GM21360 (cell line): ENCODE results near the gene EYS.

Experiments used
- ATAC-seq: cut with Tn5 transposase; IDR thresholded peaks from one replicate; pipeline ENCODE4 v1.9.1; 2021; ENCODE audit warnings: mild to moderate bottlenecking, moderate library complexity; ENCODE audit not compliant: unreplicated experiment

EYS gene

DNA sequence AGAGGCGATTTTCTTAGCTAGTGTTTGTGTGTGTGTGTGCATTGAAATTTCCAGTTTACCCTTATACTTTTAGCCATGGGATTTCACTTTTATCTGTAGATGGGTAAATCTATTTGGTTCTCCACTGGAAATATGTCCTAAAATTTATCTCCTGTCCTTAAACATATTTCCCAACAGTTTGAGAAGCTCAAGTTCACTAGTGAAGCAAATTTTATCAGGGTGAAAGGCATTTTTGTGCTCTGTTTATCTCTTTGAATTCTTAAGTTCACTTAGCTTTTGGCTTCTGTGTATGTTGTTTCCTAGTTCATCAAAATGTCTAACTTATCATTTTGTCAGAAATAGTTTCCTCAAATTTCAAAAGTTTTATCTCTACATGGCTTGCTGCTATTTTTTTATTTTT lies 1509.8 kb downstream of the EYS start:
- no peak for ATAC-seq

DNA sequence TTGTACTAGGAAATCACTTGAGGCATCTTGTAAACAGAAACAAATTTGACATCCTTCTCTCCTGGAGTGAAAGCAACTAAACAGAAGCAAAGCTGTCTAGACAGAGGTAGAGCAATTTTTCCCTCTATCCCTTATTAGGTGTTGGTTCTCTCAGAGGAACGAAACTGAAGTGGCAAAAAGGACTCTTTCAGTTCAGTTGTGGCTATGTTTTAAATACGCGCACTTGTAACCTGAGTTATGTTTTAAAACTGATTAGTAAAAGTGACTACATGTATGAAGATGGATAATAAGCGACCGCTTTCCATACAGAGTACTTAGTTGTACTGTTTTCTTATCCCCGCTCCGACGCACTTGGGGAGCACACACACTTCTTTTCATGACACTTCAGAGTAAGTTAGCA lies 1520.4 kb downstream of the EYS start:
- ATAC-seq, result no peak

GRCh38 chr6:64185621-64186020 lies 1521.4 kb downstream of the EYS start:
- no peak for ATAC-seq

DNA sequence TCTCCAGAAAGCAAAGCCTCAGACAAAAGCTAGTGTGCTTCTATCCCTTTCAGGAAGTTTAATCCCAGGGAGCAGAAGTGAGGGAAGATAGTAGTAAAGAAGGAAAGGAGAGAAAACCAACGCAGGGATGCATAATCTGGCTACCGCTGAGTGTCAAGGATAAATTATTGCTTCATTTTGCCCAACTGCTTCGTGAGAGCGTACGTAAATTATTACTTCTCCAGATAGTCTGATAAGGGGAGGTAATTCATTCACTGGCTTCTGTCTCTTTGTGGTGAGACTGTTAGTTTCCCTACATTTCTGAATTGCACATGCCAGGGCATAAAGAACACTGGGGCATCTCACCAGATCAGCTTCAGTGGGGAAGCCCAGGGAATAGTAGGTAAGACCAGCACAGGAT lies 1531.7 kb downstream of the EYS start:
- ATAC-seq, result no peak

DNA sequence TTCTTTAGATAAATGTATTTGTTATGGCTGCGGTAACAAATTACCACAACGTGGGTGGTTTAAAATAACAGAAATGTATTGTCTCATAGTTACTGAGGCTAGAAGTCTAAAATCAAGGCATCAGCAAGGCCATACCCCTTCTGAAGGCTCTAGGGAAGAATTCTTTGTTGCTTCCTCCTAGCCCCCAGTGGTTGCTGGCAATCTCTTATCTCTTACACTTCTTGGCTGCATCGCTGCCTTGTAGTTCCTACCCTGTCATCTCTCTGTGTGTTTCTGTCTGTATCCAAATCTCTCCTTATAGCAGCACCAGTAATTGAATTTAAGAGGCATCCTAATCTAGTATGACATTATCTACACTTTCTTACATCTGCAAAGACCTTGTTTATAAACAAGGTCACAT lies 1536.7 kb downstream of the EYS start:
- no peak for ATAC-seq

- no peak for ATAC-seq
These were observed 1546.5 kb downstream of the EYS start for GRCh38 chr6:64160486-64160885.

- ATAC-seq, result no peak
These were observed 1552.0 kb downstream of the EYS start for GRCh38 chr6:64155063-64155462.

- no peak for ATAC-seq
These were observed 1560.2 kb downstream of the EYS start for GRCh38 chr6:64146876-64147275.

- no peak for ATAC-seq
These were observed 1560.9 kb downstream of the EYS start for GRCh38 chr6:64146094-64146493.

DNA sequence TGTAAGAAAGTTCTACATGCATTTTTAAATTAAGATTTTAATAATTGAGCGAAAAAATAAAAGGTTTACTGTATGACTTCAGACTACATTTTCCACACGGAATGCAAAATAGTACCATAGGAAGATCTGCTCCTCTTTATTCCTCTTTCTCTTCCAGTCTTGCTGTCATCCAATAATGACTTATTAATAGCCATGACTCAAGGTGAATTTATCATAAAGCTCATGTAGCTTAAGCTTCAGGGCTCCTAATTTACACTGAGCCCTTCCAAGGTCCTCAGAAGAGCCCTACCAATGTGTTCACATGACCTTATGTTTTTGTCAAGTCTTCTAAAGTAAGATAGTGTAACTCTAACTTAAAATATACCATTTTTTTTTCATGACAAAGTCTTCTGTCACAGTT lies 1561.4 kb downstream of the EYS start:
- no peak for ATAC-seq

DNA sequence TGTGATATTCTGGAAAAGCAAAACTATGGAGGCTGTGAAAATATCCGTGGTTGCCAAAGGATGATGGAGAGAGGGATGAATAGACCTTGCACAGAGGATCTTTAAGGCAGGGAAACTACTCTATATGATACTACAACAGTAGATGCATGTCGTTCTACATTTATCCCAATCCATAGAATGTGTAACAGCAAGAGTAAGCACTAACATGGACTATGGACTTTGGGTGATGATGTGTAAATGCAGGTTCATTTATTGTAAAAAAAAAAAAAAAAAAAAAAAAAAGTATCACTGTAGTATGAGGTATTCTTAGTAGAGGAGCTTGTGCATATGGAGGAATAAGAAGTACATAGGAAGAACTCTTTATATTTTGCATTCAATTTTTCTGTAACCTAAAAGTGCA lies 1563.9 kb downstream of the EYS start:
- no peak for ATAC-seq

DNA sequence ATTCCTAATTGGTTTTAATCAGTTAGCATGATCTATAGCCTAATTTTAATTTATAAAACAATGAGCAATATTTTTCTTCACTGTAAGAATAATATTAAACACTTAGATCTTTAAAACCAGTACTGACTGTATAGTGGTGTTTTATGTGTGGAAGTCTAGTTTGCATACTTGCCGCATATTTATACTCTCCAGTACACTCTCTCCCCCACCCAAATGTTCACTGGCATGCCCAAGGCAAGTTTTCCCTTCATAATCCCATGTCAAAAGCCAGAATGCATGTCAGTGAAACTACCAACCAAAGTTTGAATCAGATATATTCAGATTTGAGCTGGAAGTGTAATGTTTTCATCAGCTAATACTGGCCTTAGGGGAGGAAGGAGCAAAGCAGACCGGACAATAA lies 1565.3 kb downstream of the EYS start:
- ATAC-seq, result no peak

DNA sequence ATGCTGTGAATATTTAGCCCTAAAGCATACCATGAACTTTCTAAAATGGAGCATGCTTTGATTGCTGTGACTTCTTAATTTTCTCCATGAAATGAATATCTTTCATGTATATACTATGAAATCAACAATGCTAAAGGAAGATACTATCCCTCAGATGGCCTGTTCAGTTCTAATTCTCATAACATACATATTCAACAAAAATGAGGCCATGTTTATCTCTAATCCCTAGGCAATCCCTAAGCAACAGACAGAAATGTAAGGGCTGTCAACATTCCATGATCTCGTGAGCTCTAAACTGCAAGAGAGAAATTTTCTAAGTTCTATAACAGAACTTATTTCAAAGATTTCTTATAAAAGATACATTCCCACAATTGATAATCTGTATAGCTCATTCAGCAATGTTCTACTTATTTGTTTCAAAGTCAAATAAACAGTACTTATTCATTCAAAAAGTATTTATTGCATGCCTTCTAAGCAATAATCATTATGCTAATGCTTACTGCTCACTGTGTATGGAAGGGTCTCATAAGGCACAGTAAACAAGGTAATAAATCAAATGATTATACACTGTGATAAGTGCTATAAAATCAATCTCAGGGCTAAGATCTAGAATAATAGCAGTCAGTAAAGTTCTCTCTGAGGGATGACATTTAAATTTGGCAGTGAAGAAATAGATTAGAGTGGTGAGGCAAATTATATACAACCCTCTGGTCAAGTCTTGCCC lies 1578.6 kb downstream of the EYS start:
- ATAC-seq, result no peak

DNA sequence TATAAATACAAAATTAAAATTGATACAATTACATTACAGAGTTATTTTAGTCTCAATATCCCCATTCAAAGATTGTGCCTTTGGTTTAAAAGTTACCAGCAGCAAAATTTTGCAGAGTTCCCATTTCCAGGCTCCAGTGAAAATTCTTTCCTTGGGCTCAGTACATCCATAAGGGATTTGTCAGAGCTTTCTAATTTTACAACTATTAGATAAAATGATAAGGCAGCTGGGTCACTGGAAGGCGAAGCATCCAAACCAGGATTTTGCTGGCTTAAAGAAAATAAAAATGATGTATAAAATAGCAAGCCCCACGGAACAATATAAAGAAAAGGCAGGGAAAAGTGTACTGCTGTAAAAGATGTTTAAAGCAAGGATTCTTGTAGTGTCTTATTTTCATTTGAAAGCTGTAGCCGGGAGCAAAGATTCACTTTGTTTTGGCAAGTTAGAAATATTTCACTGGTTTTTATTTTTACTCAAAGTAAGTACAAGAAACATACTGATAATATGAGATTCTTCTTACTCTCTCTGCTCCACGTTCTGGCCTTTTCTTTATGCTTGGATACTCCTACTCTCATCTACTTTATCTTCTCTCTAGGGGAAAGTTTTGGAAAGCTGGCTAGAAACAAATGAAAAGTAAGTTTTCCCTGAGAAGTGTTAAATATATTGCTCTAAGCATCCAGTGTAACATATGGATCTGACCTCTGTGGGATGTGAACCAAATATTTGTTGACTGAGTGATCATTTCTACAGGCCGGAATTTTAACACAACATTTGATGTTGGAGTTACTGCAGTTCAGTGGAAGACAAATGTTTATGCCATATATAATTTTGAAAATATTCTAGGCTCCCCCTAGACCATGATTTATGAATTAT lies 1583.0 kb downstream of the EYS start:
- ATAC-seq, result no peak

- no peak for ATAC-seq
These were observed 1584.2 kb downstream of the EYS start for GRCh38 chr6:64122712-64123375.

- no peak for ATAC-seq
These were observed 1585.9 kb downstream of the EYS start for GRCh38 chr6:64121011-64121565.

- no peak for ATAC-seq
These were observed 1593.3 kb downstream of the EYS start for GRCh38 chr6:64113704-64114103.

DNA sequence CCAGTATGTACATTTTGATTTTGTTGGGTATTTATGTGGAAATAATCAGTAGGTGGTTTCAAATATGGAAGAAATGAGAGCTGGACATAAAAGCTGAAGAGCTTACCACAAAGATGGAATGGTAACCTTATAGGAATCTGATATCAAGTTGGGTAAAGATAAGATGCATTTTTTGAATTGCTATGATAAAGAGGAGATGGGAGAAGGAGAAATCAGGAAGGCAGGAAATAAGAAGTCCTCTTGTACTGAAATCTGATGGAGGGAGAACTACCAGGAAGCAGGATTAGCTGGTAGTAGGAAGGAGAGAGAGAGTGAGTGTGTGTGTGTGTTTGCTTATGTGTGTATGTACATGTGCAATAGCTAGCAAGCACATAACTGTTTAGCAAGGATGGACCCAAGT lies 1603.0 kb downstream of the EYS start:
- no peak for ATAC-seq

- no peak for ATAC-seq
These were observed 1603.5 kb downstream of the EYS start for GRCh38 chr6:64103480-64103879.

GRCh38 chr6:64100702-64101303 lies 1606.2 kb downstream of the EYS start:
- ATAC-seq, result no peak

GRCh38 chr6:64090352-64090751 lies 1616.7 kb downstream of the EYS start:
- ATAC-seq, result no peak
